ENCODE measurements around the gene CHAT. TPM values are rescaled to one million over a fixed set of nuclear protein-coding genes. Genes with fewer than 3 reads are reported as not detected.

Gene CHAT
- total RNA-seq, 1 experiment from 2014 or later: not detected

- Histone ChIP-seq H3K4me1 (ENCODE audit: insufficient read depth, low read length) (no peaks in the 10 kb centered on the region), H3K9ac (ENCODE audit: extremely low read depth, insufficient read length, low read length) (no peak overlapping the region), H3K27me3 (ENCODE audit: insufficient read depth, low read length) (no peaks in the 10 kb centered on the region; the same call in 1 of the 2 replicates), H2AK5ac (ENCODE audit: insufficient read length, low read length) (no peak overlapping the region), H3K23ac (ENCODE audit: insufficient read length, low read depth, low read length) (no peak overlapping the region), H3K14ac (ENCODE audit: insufficient read depth, low read length) (no peak overlapping the region), H3K4ac (ENCODE audit: low read depth, low read length) (no peak overlapping the region), H2BK15ac (ENCODE audit: low read depth, low read length) (no peak overlapping the region), H3K4me2 (ENCODE audit: insufficient read depth, insufficient read length, low read length) (no peak overlapping the region), H4K20me1 (ENCODE audit: control insufficient read depth, insufficient read depth, insufficient read length) (no peaks in the 10 kb centered on the region), H4K8ac (replicated peaks; ENCODE audit: insufficient read length, low read depth, low read length) (no peak overlapping the region), H4K5ac (ENCODE audit: insufficient read length, low read depth, low read length) (no peak overlapping the region), H3K79me1 (ENCODE audit: insufficient read depth, low read depth, low read length, poor library complexity, severe bottlenecking) (no peaks in the 10 kb centered on the region), H2BK20ac (ENCODE audit: low read depth, low read length, poor library complexity, severe bottlenecking) (no peak overlapping the region), H2BK12ac (ENCODE audit: insufficient read length, low read depth, low read length) (no peak overlapping the region), H3K23me2 (ENCODE audit: insufficient read length, low read depth, low read length, poor library complexity, severe bottlenecking) (no peaks in the 10 kb centered on the region), H3K9me3 (ENCODE audit: control insufficient read depth, low read depth, low read length) (no peaks in the 10 kb centered on the region), H3K18ac (ENCODE audit: insufficient read length, low read depth, low read length) (no peak overlapping the region), H3T11ph (ENCODE audit: low read length) (no peak overlapping the region), H4K91ac (ENCODE audit: insufficient read length, low read depth, low read length) (no peak overlapping the region), H2BK120ac (ENCODE audit: low read depth, low read length, poor library complexity, severe bottlenecking) (no peak overlapping the region), H2BK5ac (ENCODE audit: insufficient read length, low read length) (no peak overlapping the region), H3K79me2 (ENCODE audit: insufficient read depth, low read length) (no peaks in the 10 kb centered on the region), H3K27ac (ENCODE audit: insufficient read length, low read depth, low read length) (no peak overlapping the region), H3K56ac (ENCODE audit: insufficient read length, low read depth, low read length) (no peak overlapping the region), H2AFZ (ENCODE audit: low read length) (no peak overlapping the region)
- H3K9me3 Mint-ChIP-seq: peaks cover 0 to 2% of the 10 kb centered on the region in 2 experiments; a peak in 1 of 5 replicates
- no peaks in the 10 kb centered on the region; a peak in 1 of 7 replicates for H3K36me3 Mint-ChIP-seq (ENCODE audit: insufficient read depth in 1 of 3, low read depth in 3 of 3)
- no peak for TF ChIP-seq CTCF (conservative IDR thresholded peaks at IDR 0.05)
- no peak for DNase-seq
- WGBS (ENCODE audit: extremely low coverage, insufficient read length, low lambda C conversion rate): no CpG with 5 or more reads among the region's 15 CpGs
- H3K4me1 Mint-ChIP-seq: peaks cover 9 to 13% of the 10 kb centered on the region in 2 experiments
- H3K4me3 Mint-ChIP-seq: no peak overlapping the region
- peaks cover 64% of the 10 kb centered on the region for H3K27me3 Mint-ChIP-seq (ENCODE audit: low read depth)
- no peak overlapping the region for H3K27ac Mint-ChIP-seq
Measured at GRCh38 chr10:49652421-49653272, 38.8 kb downstream of the CHAT start.
